HepG2 (cell line): ENCODE measurements around the gene DIABLO. TPM values are rescaled to one million over a fixed set of nuclear protein-coding genes. Genes with fewer than 3 reads are reported as not detected.
A peak's percentile ranks its signal among the peaks of the same experiment; 100 is the strongest.

Experiments
- ETV5 ChIP-seq: IDR thresholded peaks from 2 replicates; pipeline ENCODE4 v1.6.1; 2018; ENCODE audit warnings: missing biosample characterization, missing genetic modification reagents, inconsistent platforms, borderline replicate concordance
- GATA4 ChIP-seq: sonication (generic); IDR thresholded peaks from 2 replicates; pipeline ENCODE4 v1.6.1; 2016; ENCODE audit warnings: antibody characterized with exemption, low read depth, borderline replicate concordance
- HNRNPL ChIP-seq: fragments of 200-400 bp; formaldehyde crosslinking; IDR thresholded peaks from 2 replicates; pipeline ENCODE4 v1.6.1; 2017; ENCODE audit warnings: mild to moderate bottlenecking, low read depth, low read length
- IKZF4 ChIP-seq: sonication (generic); formaldehyde crosslinking; IDR thresholded peaks from 2 replicates; pipeline ENCODE4 v1.5.1; 2020; ENCODE audit warnings: borderline replicate concordance, mild to moderate bottlenecking, low read depth, missing genetic modification reagents; ENCODE audit errors: not compliant biosample characterization
- MAZ ChIP-seq, 2 experiments: sonication (generic) in 1 of 2; formaldehyde crosslinking in 1 of 2; IDR thresholded peaks; 2 replicates each; pipeline versions ENCODE4 v1.5.0 to v1.6.1; 2012 to 2020; ENCODE audit warnings: low read depth in 2 of 2, mild to moderate bottlenecking in 2 of 2, borderline replicate concordance in 1 of 2, improper control_type of control experiment in 1 of 2, low read length in 1 of 2, missing genetic modification reagents in 1 of 2, moderate library complexity in 1 of 2
- NBN ChIP-seq: fragments of 450-650 bp; conservative IDR thresholded peaks from 2 replicates; pipeline ENCODE4 v1.6.1; 2017
- PHF8 ChIP-seq: sonication (generic); formaldehyde crosslinking; IDR thresholded peaks from 2 replicates; pipeline ENCODE4 v1.5.0; 2020; ENCODE audit warnings: missing genetic modification reagents
- SMAD1 ChIP-seq: sonication (generic); formaldehyde crosslinking; IDR thresholded peaks from 2 replicates; pipeline ENCODE4 v1.4.0; 2020; ENCODE audit warnings: missing genetic modification reagents, low read depth, mild to moderate bottlenecking, borderline replicate concordance
- SOX13 ChIP-seq, 3 experiments: fragments of 450-650 bp in 1 of 3; sonication (generic) in 1 of 3; formaldehyde crosslinking in 1 of 3; IDR thresholded peaks in 2 of 3; conservative IDR thresholded peaks in 1 of 3; 2 replicates each; pipeline versions ENCODE4 v1.5.0 to v1.6.1; 2016 to 2020; ENCODE audit warnings: antibody characterized with exemption in 1 of 3, mild to moderate bottlenecking in 1 of 3, missing compliant biosample characterization in 1 of 3, missing genetic modification reagents in 1 of 3, moderate library complexity in 1 of 3
- SRSF4 ChIP-seq: fragments of 200-400 bp; formaldehyde crosslinking; IDR thresholded peaks from one replicate; pipeline ENCODE4 v1.6.1; 2018; ENCODE audit warnings: mild to moderate bottlenecking, low read depth, low read length, moderate library complexity; ENCODE audit not compliant: poor library complexity, severe bottlenecking
- ZBTB3 ChIP-seq: sonication (generic); formaldehyde crosslinking; IDR thresholded peaks from 2 replicates; pipeline ENCODE4 v1.4.0; 2020; ENCODE audit warnings: low read depth, mild to moderate bottlenecking, moderate library complexity, missing genetic modification reagents, borderline replicate concordance
- ZNF143 ChIP-seq: sonication (generic); formaldehyde crosslinking; IDR thresholded peaks from 2 replicates; pipeline ENCODE4 v1.4.0; 2020; ENCODE audit warnings: missing genetic modification reagents
- ZNF335 ChIP-seq: sonication (generic); formaldehyde crosslinking; IDR thresholded peaks from 2 replicates; pipeline ENCODE4 v1.4.0; 2020; ENCODE audit warnings: missing genetic modification reagents
- ZNF768 ChIP-seq: sonication (generic); formaldehyde crosslinking; IDR thresholded peaks from 2 replicates; pipeline ENCODE4 v1.4.0; 2020; ENCODE audit warnings: missing genetic modification reagents
- ZNF83 ChIP-seq: sonication (generic); formaldehyde crosslinking; IDR thresholded peaks from 2 replicates; pipeline ENCODE4 v1.4.0; 2020; ENCODE audit warnings: missing genetic modification reagents, mild to moderate bottlenecking, borderline replicate concordance
- polyA plus RNA-seq, 8 experiments: library from polyadenylated mRNA; depleted of rRNA in 3 of 8; stranded (reverse) in 7 of 8; unstranded in 1 of 8; fragments of >200 nt; fragmentation: Illumina TruSeq in 4 of 8; extraction: Trizol in 4 of 8; gene quantifications; 2 replicates each; pipeline versions ENCODE4 v1.2.1 to v1.2.3, GENCODE V29; 2011 to 2016; ENCODE audit warnings: low read depth in 4 of 8, missing spikeins in 1 of 8, mixed read lengths in 1 of 8; ENCODE audit not compliant: insufficient read depth in 1 of 8
- total RNA-seq, 5 experiments: library from RNA; depleted of rRNA; stranded (reverse); fragments of >200 nt; fragmentation: Illumina TruSeq; extraction: Trizol; gene quantifications; 2 replicates each; pipeline ENCODE4 v1.2.3, GENCODE V29; 2016; ENCODE audit warnings: low read depth in 1 of 5
- TF ChIP-seq, protein P1 (sequence below): IDR thresholded peaks from 2 replicates; pipeline ENCODE4 v1.6.1; 2016; ENCODE audit warnings: low read depth, borderline replicate concordance
- TF ChIP-seq, protein P2 (sequence below): sonication (generic); formaldehyde crosslinking; IDR thresholded peaks from 2 replicates; pipeline ENCODE4 v1.8.0; 2022; ENCODE audit warnings: mild to moderate bottlenecking, missing genetic modification reagents; ENCODE audit not compliant: insufficient replicate concordance
- TF ChIP-seq, protein P3 (sequence below), 2 experiments: sonication (generic) in 1 of 2; formaldehyde crosslinking in 1 of 2; IDR thresholded peaks; 2 replicates each; pipeline versions ENCODE4 v1.4.0 to v1.6.1; 2016 to 2020; ENCODE audit warnings: borderline replicate concordance in 1 of 2, low read depth in 1 of 2, mild to moderate bottlenecking in 1 of 2, missing genetic modification reagents in 1 of 2
- TF ChIP-seq, protein P4 (sequence below): IDR thresholded peaks from 2 replicates; pipeline ENCODE4 v1.6.1; 2016

DIABLO gene
- total and polyA plus RNA-seq, 2 of the 13 experiments (the other 11 are each of a cell fraction or from before 2014, with no cell fraction given) = 20.7 to 70.9 TPM

DNA sequence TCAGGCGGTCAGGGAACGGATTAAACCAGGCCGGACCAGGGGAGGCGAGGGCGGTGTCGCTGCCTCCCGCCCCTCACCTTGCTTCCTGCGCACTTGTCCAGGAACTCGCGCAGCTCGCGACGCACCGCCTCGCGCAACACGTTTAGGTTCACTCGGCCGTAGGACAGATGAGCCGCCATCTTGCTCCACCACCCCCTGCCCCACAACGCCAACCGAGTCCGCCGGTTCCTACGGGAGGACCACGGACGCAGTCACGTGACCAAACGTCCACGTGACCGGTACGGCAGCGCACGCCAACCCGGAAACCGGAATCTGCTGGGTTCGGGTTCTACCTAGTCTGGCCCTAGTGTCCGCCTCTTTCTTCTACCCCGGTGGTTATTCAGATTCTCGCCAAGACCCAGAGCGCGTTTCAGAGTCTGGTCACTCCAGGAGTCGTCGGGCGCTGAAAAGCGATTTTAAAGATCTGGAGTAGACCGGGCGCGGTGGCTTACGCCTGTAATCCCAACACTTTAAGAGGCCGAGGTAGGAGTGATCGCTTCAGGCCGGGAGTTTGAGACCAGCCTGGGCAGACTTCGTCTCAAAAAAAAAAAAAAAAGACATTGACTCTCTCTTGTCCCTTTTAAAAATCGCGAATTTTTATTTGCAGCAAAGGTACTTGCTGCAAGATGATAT is 40.5 kb upstream of the DIABLO start, which contains the start of gene VPS33A (continued):
- TF ChIP-seq, protein P1, sequence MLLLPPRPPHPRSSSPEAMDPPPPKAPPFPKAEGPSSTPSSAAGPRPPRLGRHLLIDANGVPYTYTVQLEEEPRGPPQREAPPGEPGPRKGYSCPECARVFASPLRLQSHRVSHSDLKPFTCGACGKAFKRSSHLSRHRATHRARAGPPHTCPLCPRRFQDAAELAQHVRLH (CRISPR knock-in tag) = peak; percentile 95
- TF ChIP-seq SOX13 (IDR thresholded peaks at IDR 0.05) (no peak; the same call in 1 of the 2 replicates), SOX13 (CRISPR knock-in tag; conservative IDR thresholded peaks at IDR 0.05 in 1 of 2, IDR thresholded peaks at IDR 0.05 in 1 of 2) (peak in 1 of 2 experiments; percentile 58; a peak in 2 of 4 replicates), GATA4 (peak; percentile 80; the same call in 1 of the 2 replicates), ZNF768 (CRISPR knock-in tag) (peak; percentile 70), ZNF143 (CRISPR knock-in tag) (peak; percentile 68), ZBTB3 (CRISPR knock-in tag) (no peak), IKZF4 (CRISPR knock-in tag) (peak; percentile 66), PHF8 (CRISPR knock-in tag) (peak; percentile 96), HNRNPL (no peak), ZNF83 (CRISPR knock-in tag) (peak; percentile 87; the same call in 1 of the 2 replicates), SRSF4 (no peak), ZNF335 (CRISPR knock-in tag) (peak; percentile 90), ETV5 (CRISPR knock-in tag) (peak; percentile 76; the same call in 1 of the 2 replicates), NBN (no peak), SMAD1 (CRISPR knock-in tag) (peak; percentile 99), MAZ (IDR thresholded peaks at IDR 0.05; ENCODE audit: borderline replicate concordance, low read depth, low read length) (no peak), MAZ (CRISPR knock-in tag; IDR thresholded peaks at IDR 0.05; ENCODE audit: low read depth) (peak; percentile 80; the same call in 1 of the 2 replicates)
- TF ChIP-seq, protein P2, sequence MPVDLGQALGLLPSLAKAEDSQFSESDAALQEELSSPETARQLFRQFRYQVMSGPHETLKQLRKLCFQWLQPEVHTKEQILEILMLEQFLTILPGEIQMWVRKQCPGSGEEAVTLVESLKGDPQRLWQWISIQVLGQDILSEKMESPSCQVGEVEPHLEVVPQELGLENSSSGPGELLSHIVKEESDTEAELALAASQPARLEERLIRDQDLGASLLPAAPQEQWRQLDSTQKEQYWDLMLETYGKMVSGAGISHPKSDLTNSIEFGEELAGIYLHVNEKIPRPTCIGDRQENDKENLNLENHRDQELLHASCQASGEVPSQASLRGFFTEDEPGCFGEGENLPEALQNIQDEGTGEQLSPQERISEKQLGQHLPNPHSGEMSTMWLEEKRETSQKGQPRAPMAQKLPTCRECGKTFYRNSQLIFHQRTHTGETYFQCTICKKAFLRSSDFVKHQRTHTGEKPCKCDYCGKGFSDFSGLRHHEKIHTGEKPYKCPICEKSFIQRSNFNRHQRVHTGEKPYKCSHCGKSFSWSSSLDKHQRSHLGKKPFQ (CRISPR knock-in tag) = peak; percentile 47
- TF ChIP-seq, protein P3, sequence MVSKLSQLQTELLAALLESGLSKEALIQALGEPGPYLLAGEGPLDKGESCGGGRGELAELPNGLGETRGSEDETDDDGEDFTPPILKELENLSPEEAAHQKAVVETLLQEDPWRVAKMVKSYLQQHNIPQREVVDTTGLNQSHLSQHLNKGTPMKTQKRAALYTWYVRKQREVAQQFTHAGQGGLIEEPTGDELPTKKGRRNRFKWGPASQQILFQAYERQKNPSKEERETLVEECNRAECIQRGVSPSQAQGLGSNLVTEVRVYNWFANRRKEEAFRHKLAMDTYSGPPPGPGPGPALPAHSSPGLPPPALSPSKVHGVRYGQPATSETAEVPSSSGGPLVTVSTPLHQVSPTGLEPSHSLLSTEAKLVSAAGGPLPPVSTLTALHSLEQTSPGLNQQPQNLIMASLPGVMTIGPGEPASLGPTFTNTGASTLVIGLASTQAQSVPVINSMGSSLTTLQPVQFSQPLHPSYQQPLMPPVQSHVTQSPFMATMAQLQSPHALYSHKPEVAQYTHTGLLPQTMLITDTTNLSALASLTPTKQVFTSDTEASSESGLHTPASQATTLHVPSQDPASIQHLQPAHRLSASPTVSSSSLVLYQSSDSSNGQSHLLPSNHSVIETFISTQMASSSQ (IDR thresholded peaks at IDR 0.05; ENCODE audit: low read depth) = peak; percentile 63; the same call in 1 of the 2 replicates
- TF ChIP-seq, protein P3 (CRISPR knock-in tag; IDR thresholded peaks at IDR 0.05; ENCODE audit: borderline replicate concordance) = peak; percentile 72; the same call in 1 of the 2 replicates
- TF ChIP-seq, protein P4, sequence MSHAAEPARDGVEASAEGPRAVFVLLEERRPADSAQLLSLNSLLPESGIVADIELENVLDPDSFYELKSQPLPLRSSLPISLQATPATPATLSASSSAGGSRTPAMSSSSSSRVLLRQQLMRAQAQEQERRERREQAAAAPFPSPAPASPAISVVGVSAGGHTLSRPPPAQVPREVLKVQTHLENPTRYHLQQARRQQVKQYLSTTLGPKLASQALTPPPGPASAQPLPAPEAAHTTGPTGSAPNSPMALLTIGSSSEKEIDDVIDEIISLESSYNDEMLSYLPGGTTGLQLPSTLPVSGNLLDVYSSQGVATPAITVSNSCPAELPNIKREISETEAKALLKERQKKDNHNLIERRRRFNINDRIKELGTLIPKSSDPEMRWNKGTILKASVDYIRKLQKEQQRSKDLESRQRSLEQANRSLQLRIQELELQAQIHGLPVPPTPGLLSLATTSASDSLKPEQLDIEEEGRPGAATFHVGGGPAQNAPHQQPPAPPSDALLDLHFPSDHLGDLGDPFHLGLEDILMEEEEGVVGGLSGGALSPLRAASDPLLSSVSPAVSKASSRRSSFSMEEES (CRISPR knock-in tag) = peak; percentile 93
